Epithelial cell of proximal tubule (primary cell): ENCODE measurements around the gene PNKP. TPM values are rescaled to one million over a fixed set of nuclear protein-coding genes. Genes with fewer than 3 reads are reported as not detected.
"Not testable (repeated sequence)": the region's sequence is repeated elsewhere in the genome, so short reads cannot be mapped to it uniquely, and the experiment has no call there.

Experiments
- DNase-seq: peaks from one replicate; pipeline ENCODE4 v3.0.0-alpha.2; 2011; ENCODE audit warnings: low read depth
- H3K4me3 ChIP-seq: 2 replicates; pipeline ENCODE4 v1.5.1; 2011; ENCODE audit warnings: low read depth, mild to moderate bottlenecking, low read length
- CTCF ChIP-seq: conservative IDR thresholded peaks from 2 replicates; pipeline ENCODE4 v1.5.1; 2012; ENCODE audit warnings: low read depth, mild to moderate bottlenecking, low read length
- total RNA-seq: library from RNA; depleted of rRNA; stranded (reverse); fragments of >200 nt; gene quantifications from 2 replicates; pipeline ENCODE4 v1.2.3, GENCODE V29; 2015

Gene PNKP
- total RNA-seq, 1 donor from 2014 or later: 71.6 TPM

GRCh38 chr19:49829200-49829599 lies 38.2 kb downstream of the PNKP start:
- no peak for DNase-seq
- H3K4me3 ChIP-seq: no peak overlapping the region
- TF ChIP-seq CTCF: no peak

- no peak overlapping the region for H3K4me3 ChIP-seq
- DNase-seq: no peak
- TF ChIP-seq CTCF: no peak
Observed at GRCh38 chr19:49827034-49827433, 40.3 kb downstream of the PNKP start.

DNA sequence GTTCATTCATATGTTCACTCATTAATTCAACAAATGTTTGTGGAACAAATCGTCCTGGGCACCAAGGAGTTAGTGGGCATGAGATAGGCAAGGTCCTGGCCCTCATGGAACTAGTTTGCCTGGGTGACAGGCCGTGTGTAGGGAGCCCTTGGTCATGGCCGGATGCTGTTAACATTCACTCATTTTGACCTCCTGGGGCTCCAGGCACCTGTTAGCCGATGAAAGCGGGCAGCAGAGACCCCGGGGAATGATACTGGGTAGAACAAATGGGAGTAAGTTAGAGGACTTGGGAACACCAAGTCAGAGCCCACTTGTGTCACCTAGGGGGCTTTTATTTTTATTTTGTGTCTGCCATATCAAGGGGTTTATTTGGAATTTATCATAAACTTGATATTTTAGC lies 42.7 kb downstream of the PNKP start:
- no peak for TF ChIP-seq CTCF
- no peak for DNase-seq
- no peak overlapping the region for H3K4me3 ChIP-seq

DNA sequence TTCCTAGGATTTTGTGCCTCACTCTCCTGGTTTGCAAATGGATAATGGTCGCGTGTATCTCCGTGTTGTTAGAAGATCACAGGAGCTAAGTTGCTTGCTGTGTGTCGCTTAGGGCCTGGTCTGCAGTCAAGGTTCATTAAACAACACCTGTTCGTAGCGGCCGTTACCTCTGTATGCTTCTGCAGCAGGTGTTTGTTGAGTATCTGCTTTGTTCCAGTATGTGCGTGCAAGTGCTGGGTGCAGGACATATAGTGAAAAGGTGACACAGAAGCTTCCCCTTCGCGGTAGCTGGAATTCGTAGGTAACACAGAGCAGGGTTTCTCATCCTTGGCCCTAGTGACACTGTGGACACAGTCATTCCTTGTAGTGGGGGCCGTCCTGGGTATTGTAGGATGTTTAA lies 43.9 kb downstream of the PNKP start:
- DNase-seq: no peak
- TF ChIP-seq CTCF: no peak
- H3K4me3 ChIP-seq: no peak overlapping the region

GRCh38 chr19:49820125-49820524 lies 47.3 kb downstream of the PNKP start:
- no peak overlapping the region for H3K4me3 ChIP-seq
- no peak for TF ChIP-seq CTCF
- DNase-seq: no peak

DNA sequence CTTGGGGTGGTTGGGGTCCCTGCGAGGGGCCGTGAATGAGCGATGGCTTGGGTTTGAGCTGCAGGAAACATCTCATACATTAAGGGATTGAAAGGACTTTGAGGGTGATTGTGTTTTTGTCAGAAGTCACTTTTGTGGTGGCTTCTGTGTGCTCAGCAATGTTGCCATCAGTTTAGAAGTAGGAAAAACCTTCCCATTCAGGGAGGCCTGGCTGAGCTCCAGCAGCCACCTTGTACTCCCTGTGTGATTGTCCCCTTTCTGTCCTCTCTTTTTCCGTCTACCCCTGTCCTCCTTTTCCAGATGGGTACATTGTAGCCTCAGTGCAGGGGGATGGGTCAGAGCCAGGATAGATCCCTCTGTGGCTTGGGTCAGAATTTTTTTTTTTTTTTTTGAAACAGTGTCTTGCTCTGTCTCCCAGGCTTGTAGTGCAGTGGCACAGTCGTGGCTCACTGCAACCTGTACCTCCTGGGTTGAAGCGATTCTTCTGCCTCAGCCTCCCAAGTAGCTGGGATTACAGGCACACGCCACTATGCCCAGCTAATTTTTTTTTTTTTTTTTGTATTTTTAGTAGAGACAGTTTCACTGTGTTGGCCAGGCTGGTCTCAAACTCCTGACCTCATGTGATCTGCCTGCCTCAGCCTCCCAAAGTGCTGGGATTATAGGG lies 47.8 kb downstream of the PNKP start:
- peak overlapping the region; percentile 100 for H3K4me3 ChIP-seq
- not testable (repeated sequence) for DNase-seq

GRCh38 chr19:49818649-49819370 lies 48.6 kb downstream of the PNKP start:
- peak overlapping the region; percentile 100 for H3K4me3 ChIP-seq
- TF ChIP-seq CTCF: no peak
- DNase-seq: no peak
